GM12878 (cell line): ENCODE data around the gene ZBTB32. TPM values are rescaled to one million over a fixed set of nuclear protein-coding genes. Genes with fewer than 3 reads are reported as not detected.

Experiments
- ATAC-seq: fragments of 200-7000 bp; cut with Tn5 transposase; 3 replicates; pipeline ENCODE4 v1.9.1; 2020; ENCODE audit warnings: mild to moderate bottlenecking, moderate library complexity
- BruUV-seq: library from RNA; stranded (reverse); fragments of 400-500 nt; replicated peaks from 2 replicates; lab custom pipeline; 2021; lab: Mats Ljungman, UMichigan
- CTCF ChIA-PET: fragments of 300-600 bp; sonication (Branson Sonifier 250); formaldehyde crosslinking; extraction: SDS; loops from one replicate; lab custom pipeline; 2021; ENCODE audit warnings: inconsistent platforms; lab: Yijun Ruan, JAX
- POLR2A ChIA-PET: fragments of 350-600 bp; formaldehyde crosslinking; extraction: SDS; loops from one replicate; lab custom pipeline; 2021; ENCODE audit warnings: inconsistent platforms; lab: Charles Lee
- RAD21 ChIA-PET: fragments of 300-600 bp; sonication (Branson Sonifier 250); formaldehyde crosslinking; loops from one replicate; lab custom pipeline; 2023; ENCODE audit warnings: antibody characterized with exemption; ENCODE audit not compliant: unreplicated experiment; lab: Charles Lee
- SMC1A ChIA-PET: fragments of 300-600 bp; sonication (Branson Sonifier 250); formaldehyde crosslinking; loops from one replicate; lab custom pipeline; 2023; ENCODE audit not compliant: unreplicated experiment, uncharacterized antibody; lab: Charles Lee
- DNase-seq: peaks from one replicate; pipeline ENCODE4 v3.0.0-alpha.2; 2011; ENCODE audit warnings: low read depth, low spot score
- FAIRE-seq: peaks from 3 replicates; lab custom pipeline; 2011; peaks lifted over from hg19 to GRCh38; lab: Jason Lieb, UNC
- H2AFZ ChIP-seq: 2 replicates; pipeline ENCODE4 v1.6.0; 2011; ENCODE audit warnings: low read depth, low read length, control low read depth; ENCODE audit not compliant: control insufficient read depth
- H3K27ac ChIP-seq: 2 replicates; pipeline ENCODE4 v1.5.1; 2011; ENCODE audit warnings: control low read depth; ENCODE audit not compliant: control insufficient read depth, insufficient read depth
- H3K27me3 ChIP-seq, 2 experiments: replicated peaks in 1 of 2; 2 replicates each; pipeline versions ENCODE4 v1.6.0 to v1.6.1; 2011; ENCODE audit warnings: low read length in 1 of 2; ENCODE audit not compliant: control insufficient read depth in 2 of 2, insufficient read depth in 2 of 2
- H3K36me3 ChIP-seq, 2 experiments: 2 replicates each; pipeline ENCODE4 v1.5.1; 2011; ENCODE audit warnings: low read length in 1 of 2; ENCODE audit not compliant: control insufficient read depth in 2 of 2, insufficient read depth in 2 of 2
- H3K4me1 ChIP-seq: 2 replicates; pipeline ENCODE4 v1.6.1; 2011; ENCODE audit warnings: mild to moderate bottlenecking, low read length, moderate library complexity, mixed read lengths; ENCODE audit not compliant: control insufficient read depth, insufficient read depth
- H3K4me2 ChIP-seq: 2 replicates; pipeline ENCODE4 v1.6.0; 2011; ENCODE audit warnings: control low read depth; ENCODE audit not compliant: control insufficient read depth, insufficient read depth
- H3K4me3 ChIP-seq: fragments of 200-600 bp; sonication (generic); 2 replicates; pipeline ENCODE4 v1.5.1; 2016
- H3K79me2 ChIP-seq: 2 replicates; pipeline ENCODE4 v1.6.0; 2011; ENCODE audit warnings: low read length; ENCODE audit not compliant: control insufficient read depth, insufficient read depth
- H3K9ac ChIP-seq: 2 replicates; pipeline ENCODE4 v1.8.0; 2011; ENCODE audit warnings: low read length, control low read depth, mixed read lengths; ENCODE audit not compliant: control insufficient read depth, insufficient read depth
- H3K9me3 ChIP-seq: replicated peaks from 3 replicates; pipeline ENCODE4 v1.5.1; 2011; ENCODE audit warnings: mild to moderate bottlenecking, low read length; ENCODE audit not compliant: control insufficient read depth, insufficient read depth
- H4K20me1 ChIP-seq: 2 replicates; pipeline ENCODE4 v1.6.0; 2011; ENCODE audit not compliant: control insufficient read depth, insufficient read depth
- CBX5 ChIP-seq: sonication (generic); IDR thresholded peaks from 2 replicates; pipeline ENCODE4 v1.6.1; 2016; ENCODE audit warnings: low read depth, moderate library complexity, mild to moderate bottlenecking, inconsistent platforms
- CREB1 ChIP-seq: IDR thresholded peaks from 2 replicates; pipeline ENCODE4 v1.6.1; 2012; ENCODE audit warnings: low read depth, mild to moderate bottlenecking, inconsistent platforms
- HDAC2 ChIP-seq: fragments of 200-600 bp; sonication (generic); IDR thresholded peaks from 2 replicates; pipeline ENCODE4 v1.6.1; 2017
- JUNB ChIP-seq: IDR thresholded peaks from 2 replicates; pipeline ENCODE4 v1.6.1; 2016; ENCODE audit warnings: antibody characterized with exemption, mild to moderate bottlenecking
- PBX3 ChIP-seq: IDR thresholded peaks from 2 replicates; pipeline ENCODE4 v1.6.1; 2011; ENCODE audit warnings: mild to moderate bottlenecking, low read depth, low read length, moderate library complexity; ENCODE audit not compliant: insufficient replicate concordance
- RAD21 ChIP-seq: IDR thresholded peaks from 2 replicates; pipeline ENCODE4 v1.6.1; 2011; ENCODE audit warnings: mild to moderate bottlenecking, low read depth, low read length, moderate library complexity; ENCODE audit not compliant: insufficient read depth
- RAD51 ChIP-seq: fragments of 450-650 bp; IDR thresholded peaks from 2 replicates; pipeline ENCODE4 v1.6.1; 2016; ENCODE audit warnings: moderate library complexity, mild to moderate bottlenecking, inconsistent platforms
- RELB ChIP-seq: fragments of 450-650 bp; IDR thresholded peaks from 2 replicates; pipeline ENCODE4 v1.6.1; 2017; ENCODE audit warnings: low read depth, mild to moderate bottlenecking, moderate library complexity
- REST ChIP-seq: IDR thresholded peaks from 2 replicates; pipeline ENCODE4 v1.6.1; 2012; ENCODE audit warnings: mild to moderate bottlenecking, low read depth, low read length
- RUNX3 ChIP-seq: IDR thresholded peaks from 2 replicates; pipeline ENCODE4 v1.6.1; 2012; ENCODE audit warnings: low read length, inconsistent platforms
- SIN3A ChIP-seq: IDR thresholded peaks from 2 replicates; pipeline ENCODE4 v1.6.1; 2012; ENCODE audit warnings: low read depth, low read length, improper control_type of control experiment
- SREBF1 ChIP-seq: IDR thresholded peaks from 2 replicates; pipeline ENCODE4 v1.6.1; 2012; ENCODE audit warnings: mild to moderate bottlenecking, low read length
- SREBF2 ChIP-seq: IDR thresholded peaks from 2 replicates; pipeline ENCODE4 v1.6.1; 2012; ENCODE audit warnings: mild to moderate bottlenecking, low read length
- YY1 ChIP-seq: IDR thresholded peaks from 2 replicates; pipeline ENCODE4 v1.6.1; 2011; ENCODE audit warnings: low read depth, mild to moderate bottlenecking, low read length
- WGBS: methylation state at CpG from one replicate; pipeline ENCODE4 v1.1.6; 2016; ENCODE audit warnings: low lambda C conversion rate; ENCODE audit not compliant: insufficient replicate concordance, insufficient coverage; ENCODE audit errors: missing lambda C conversion rate; 5-methylcytosine and 5-hydroxymethylcytosine counted together
- in situ Hi-C: fragments of 300-500 bp; cut with MboI; formaldehyde crosslinking; loops from 9 replicates; pipeline ENCODE4 v1.14.3; 2018; ENCODE audit warnings: mixed read lengths
- intact Hi-C: fragments of 100-400 bp; cut with micrococcal nuclease; formaldehyde crosslinking; loops from one replicate; pipeline ENCODE4 v1.14.2; 2022; ENCODE audit not compliant: unreplicated experiment
- polyA plus RNA-seq, 11 experiments: library from polyadenylated mRNA; depleted of rRNA in 4 of 11; unstranded in 6 of 11; stranded (reverse) in 5 of 11; fragments of >200 nt; fragmentation: Nextera tagmentation in 4 of 11; fragmentation: Illumina TruSeq in 1 of 11; extraction: Ambion mirVana in 4 of 11; extraction: Trizol in 1 of 11; gene quantifications; 1 replicate in 1 of 11; 2 replicates in 10 of 11; pipeline versions ENCODE4 v1.2.1 to v1.2.3, GENCODE V29; 2011 to 2016; ENCODE audit warnings: inconsistent platforms in 2 of 11, missing spikeins in 2 of 11, low read depth in 1 of 11
- total RNA-seq, 4 experiments: library from RNA; depleted of rRNA in 3 of 4; stranded (reverse); fragments of >200 nt in 3 of 4; fragmentation: Illumina TruSeq in 1 of 4; extraction: Trizol in 1 of 4; gene quantifications; 2 replicates each; pipeline versions ENCODE4 v1.2.1 to v1.2.3, GENCODE V29; 2013 to 2021

Gene ZBTB32
- total and polyA plus RNA-seq, 10 of the 15 experiments (the other 5 are each of a cell fraction or from before 2014, with no cell fraction given), result 1.0 to 46.7 (median 16.0) TPM

- H3K79me2 ChIP-seq, result no peaks in the 10 kb centered on the region
- H3K9me3 ChIP-seq, result no peaks in the 10 kb centered on the region
- no peak overlapping the region for H2AFZ ChIP-seq
- RAD21 ChIA-PET, result no interaction called here
- no peaks in the 10 kb centered on the region for H3K27me3 ChIP-seq
- WGBS, result 97% methylated on average over 24 of the region's 25 CpGs
- H3K4me3 ChIP-seq, result no peak overlapping the region
- DNase-seq, result no peak
- no TSS peak for BruUV-seq
- H3K9ac ChIP-seq, result no peak overlapping the region
- H3K4me1 ChIP-seq, result no peaks in the 10 kb centered on the region
- in situ Hi-C loops, result no loop called here
- SMC1A ChIA-PET, result no interaction called here
- H3K27ac ChIP-seq, result no peak overlapping the region
- CTCF ChIA-PET, result interaction anchor here (1.5 kb wide), 1 partner anchor 13 kb away, joined by 3 read pairs; no protein-coding TSS in a partner anchor
- ATAC-seq, result no peak
- peaks cover 34 to 52% of the 10 kb centered on the region in 2 experiments for H3K36me3 ChIP-seq
- intact Hi-C loops, result no loop called here
- POLR2A ChIA-PET, result interaction anchor here (0.6 to 1.0 kb wide), 3 partner anchors 9 to 21 kb away, joined by 3 to 5 read pairs (median 4); no protein-coding TSS in a partner anchor
- no peak overlapping the region for H3K4me2 ChIP-seq
- no peak for FAIRE-seq
- TF ChIP-seq RAD21 (no peak), CREB1 (no peak), YY1 (no peak), SREBF2 (no peak), SREBF1 (no peak), REST (no peak), PBX3 (no peak), SIN3A (no peak), RAD51 (no peak), RELB (no peak), JUNB (no peak), RUNX3 (no peak), CBX5 (no peak), HDAC2 (no peak)
- no peaks in the 10 kb centered on the region; the same call in 1 of the 2 replicates for H4K20me1 ChIP-seq
Observed at GRCh38 chr19:35727053-35727955, 22.9 kb downstream of the ZBTB32 start.
